ENCODE measurements around the gene CDCP1.

DNA sequence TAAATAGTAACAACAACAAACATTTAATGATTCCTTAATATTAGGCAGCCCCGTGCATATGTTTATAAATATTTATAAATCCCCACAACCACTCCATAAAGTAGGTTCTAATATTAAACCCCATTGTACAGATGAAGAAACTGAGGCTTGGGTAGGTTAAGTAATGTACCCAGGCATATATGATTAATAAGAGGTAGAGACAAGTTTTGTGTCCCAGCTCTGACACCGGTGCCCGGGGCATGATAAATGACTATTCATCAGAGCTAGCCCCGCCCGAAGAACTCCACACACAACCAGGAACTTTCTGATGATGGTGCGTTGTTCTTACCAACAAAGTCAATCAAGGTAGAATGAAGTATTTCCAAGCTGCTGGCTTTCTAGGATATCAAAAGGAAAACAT, 19.4 kb downstream of the CDCP1 start:
- TF ChIP-seq EP300 (IDR thresholded peaks at IDR 0.05) (no peak), POLR2A (IDR thresholded peaks at IDR 0.05) (no peak)
- TF ChIP-seq, protein P1, sequence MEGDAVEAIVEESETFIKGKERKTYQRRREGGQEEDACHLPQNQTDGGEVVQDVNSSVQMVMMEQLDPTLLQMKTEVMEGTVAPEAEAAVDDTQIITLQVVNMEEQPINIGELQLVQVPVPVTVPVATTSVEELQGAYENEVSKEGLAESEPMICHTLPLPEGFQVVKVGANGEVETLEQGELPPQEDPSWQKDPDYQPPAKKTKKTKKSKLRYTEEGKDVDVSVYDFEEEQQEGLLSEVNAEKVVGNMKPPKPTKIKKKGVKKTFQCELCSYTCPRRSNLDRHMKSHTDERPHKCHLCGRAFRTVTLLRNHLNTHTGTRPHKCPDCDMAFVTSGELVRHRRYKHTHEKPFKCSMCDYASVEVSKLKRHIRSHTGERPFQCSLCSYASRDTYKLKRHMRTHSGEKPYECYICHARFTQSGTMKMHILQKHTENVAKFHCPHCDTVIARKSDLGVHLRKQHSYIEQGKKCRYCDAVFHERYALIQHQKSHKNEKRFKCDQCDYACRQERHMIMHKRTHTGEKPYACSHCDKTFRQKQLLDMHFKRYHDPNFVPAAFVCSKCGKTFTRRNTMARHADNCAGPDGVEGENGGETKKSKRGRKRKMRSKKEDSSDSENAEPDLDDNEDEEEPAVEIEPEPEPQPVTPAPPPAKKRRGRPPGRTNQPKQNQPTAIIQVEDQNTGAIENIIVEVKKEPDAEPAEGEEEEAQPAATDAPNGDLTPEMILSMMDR (IDR thresholded peaks at IDR 0.05): no peak

Data from gastroesophageal sphincter (tissue), 3 donors.